SK-N-SH (cell line): ENCODE measurements around the gene RARB. TPM values are rescaled to one million over a fixed set of nuclear protein-coding genes. Genes with fewer than 3 reads are reported as not detected.

Experiments
- CTCF ChIA-PET: fragments of 300-600, 350-600 bp; formaldehyde crosslinking; extraction: SDS; loops from one replicate; lab custom pipeline; 2021; lab: Yijun Ruan, JAX
- POLR2A ChIA-PET: fragments of 350-600 bp; sonication (Branson Sonifier 250); formaldehyde crosslinking; extraction: SDS; loops from one replicate; lab custom pipeline; 2020; ENCODE audit warnings: antibody characterized with exemption, inconsistent platforms; lab: Yijun Ruan, JAX
- DNase-seq: peaks from one replicate; pipeline ENCODE4 v3.0.0; 2012
- H2AFZ ChIP-seq: fragments of 200-600 bp; sonication (generic); 2 replicates; pipeline ENCODE4 v1.8.1; 2016; ENCODE audit warnings: antibody characterized with exemption, mild to moderate bottlenecking, low read depth
- H3F3A ChIP-seq: fragments of 200-600 bp; sonication (generic); replicated peaks from 2 replicates; pipeline ENCODE3; 2016; ENCODE audit warnings: antibody characterized with exemption, mild to moderate bottlenecking; ENCODE audit not compliant: insufficient read depth
- H3K27ac ChIP-seq, 2 experiments: fragments of 200-500 bp in 1 of 2; fragments of 200-600 bp in 1 of 2; sonication (Bioruptor generic) in 1 of 2; sonication (generic), shearing (Covaris generic) in 1 of 2; 2 replicates each; pipeline versions ENCODE4 v1.5.1 to v1.6.1; 2014 to 2016; ENCODE audit warnings: low read depth in 2 of 2, inconsistent platforms in 1 of 2, low read length in 1 of 2, mild to moderate bottlenecking in 1 of 2, mixed read lengths in 1 of 2
- H3K27me3 ChIP-seq: fragments of 200-600 bp; sonication (generic), shearing (Covaris generic); 2 replicates; pipeline ENCODE4 v1.6.1; 2016; ENCODE audit warnings: mixed run types; ENCODE audit not compliant: insufficient read depth
- H3K36me3 ChIP-seq, 2 experiments: fragments of 200-500 bp in 1 of 2; fragments of 200-600 bp in 1 of 2; sonication (Bioruptor generic) in 1 of 2; sonication (generic) in 1 of 2; replicated peaks in 1 of 2; 2 replicates each; pipeline versions ENCODE3 to v1.5.1; 2014 to 2016; ENCODE audit warnings: low read length in 1 of 2, mild to moderate bottlenecking in 1 of 2; ENCODE audit not compliant: insufficient read depth in 2 of 2, control insufficient read depth in 1 of 2
- H3K4me1 ChIP-seq, 2 experiments: fragments of 200-500 bp in 1 of 2; fragments of 200-600 bp in 1 of 2; sonication (Bioruptor generic) in 1 of 2; sonication (generic), shearing (Covaris generic) in 1 of 2; 2 replicates each; pipeline versions ENCODE4 v1.5.1 to v1.6.1; 2014 to 2016; ENCODE audit warnings: low read depth in 1 of 2, low read length in 1 of 2, mixed run types in 1 of 2; ENCODE audit not compliant: insufficient read depth in 2 of 2, control insufficient read depth in 1 of 2
- H3K4me2 ChIP-seq: fragments of 200-600 bp; sonication (generic), shearing (Covaris generic); 2 replicates; pipeline ENCODE4 v1.6.1; 2017; ENCODE audit warnings: mixed run types
- H3K4me3 ChIP-seq, 2 experiments: fragments of 200-500 bp in 1 of 2; fragments of 200-600 bp in 1 of 2; sonication (Bioruptor generic) in 1 of 2; sonication (generic), shearing (Covaris generic) in 1 of 2; 2 replicates each; pipeline versions ENCODE4 v1.5.1 to v1.8.1; 2014 to 2016; ENCODE audit warnings: low read depth in 2 of 2, inconsistent platforms in 1 of 2, low read length in 1 of 2, mild to moderate bottlenecking in 1 of 2, mixed read lengths in 1 of 2, moderate library complexity in 1 of 2
- H3K79me2 ChIP-seq: fragments of 200-600 bp; sonication (generic); 2 replicates; pipeline ENCODE4 v1.8.1; 2017; ENCODE audit warnings: mild to moderate bottlenecking; ENCODE audit not compliant: insufficient read depth
- H3K9ac ChIP-seq: fragments of 200-600 bp; sonication (generic); 2 replicates; pipeline ENCODE4 v1.6.1; 2017; ENCODE audit warnings: mixed run types
- H3K9me2 ChIP-seq: fragments of 200-600 bp; sonication (generic); 2 replicates; pipeline ENCODE4 v1.6.1; 2017; ENCODE audit warnings: mixed run types
- H3K9me3 ChIP-seq: fragments of 200-600 bp; sonication (generic); 2 replicates; pipeline ENCODE4 v1.6.1; 2017; ENCODE audit warnings: mixed run types, mild to moderate bottlenecking, moderate library complexity
- H4K20me1 ChIP-seq: fragments of 200-600 bp; sonication (generic); 2 replicates; pipeline ENCODE4 v1.6.1; 2017; ENCODE audit warnings: mild to moderate bottlenecking, mixed run types; ENCODE audit not compliant: insufficient read depth
- CTCF ChIP-seq: fragments of 200-600 bp; sonication (generic); IDR thresholded peaks from 2 replicates; pipeline ENCODE4 v1.6.1; 2017; ENCODE audit warnings: antibody characterized with exemption, mild to moderate bottlenecking, moderate library complexity
- EP300 ChIP-seq, 2 experiments: IDR thresholded peaks; 2 replicates each; pipeline versions ENCODE4 v1.4.0 to v1.6.1; 2012; ENCODE audit warnings: borderline replicate concordance in 1 of 2, low read depth in 1 of 2, low read length in 1 of 2
- FOXJ3 ChIP-seq: sonication (generic); formaldehyde crosslinking; IDR thresholded peaks from 2 replicates; pipeline ENCODE4 v1.5.1; 2020; ENCODE audit warnings: mild to moderate bottlenecking, missing genetic modification reagents
- GABPA ChIP-seq: IDR thresholded peaks from 2 replicates; pipeline ENCODE4 v1.4.0; 2012; ENCODE audit warnings: low read depth, mild to moderate bottlenecking
- GATA2 ChIP-seq: sonication (generic); formaldehyde crosslinking; IDR thresholded peaks from 2 replicates; pipeline ENCODE4 v1.5.0; 2020; ENCODE audit warnings: mild to moderate bottlenecking, missing genetic modification reagents
- JUND ChIP-seq: IDR thresholded peaks from 2 replicates; pipeline ENCODE4 v1.4.0; 2012
- MAX ChIP-seq: IDR thresholded peaks from 2 replicates; pipeline ENCODE4 v1.4.0; 2012; ENCODE audit warnings: low read depth
- MEF2A ChIP-seq: IDR thresholded peaks from 2 replicates; pipeline ENCODE4 v1.4.0; 2012; ENCODE audit warnings: low read depth, borderline replicate concordance
- MXI1 ChIP-seq: IDR thresholded peaks from 2 replicates; pipeline ENCODE4 v1.6.1; 2012; ENCODE audit warnings: mild to moderate bottlenecking, low read depth, low read length, improper control_type of control experiment
- NFIC ChIP-seq: IDR thresholded peaks from 2 replicates; pipeline ENCODE4 v1.4.0; 2012; ENCODE audit warnings: borderline replicate concordance
- PBX3 ChIP-seq: IDR thresholded peaks from 2 replicates; pipeline ENCODE4; 2012
- RAD21 ChIP-seq: IDR thresholded peaks from 2 replicates; pipeline ENCODE4 v1.6.1; 2012; ENCODE audit warnings: mild to moderate bottlenecking, low read length
- RCOR1 ChIP-seq: fragments of 150-350 bp; IDR thresholded peaks from 2 replicates; pipeline ENCODE4 v1.6.1; 2017; ENCODE audit warnings: antibody characterized with exemption, low read length
- SMC3 ChIP-seq: IDR thresholded peaks from 2 replicates; pipeline ENCODE4 v1.6.1; 2012; ENCODE audit warnings: low read depth, low read length, improper control_type of control experiment
- TEAD4 ChIP-seq: IDR thresholded peaks from 2 replicates; pipeline ENCODE4 v1.4.0; 2012; ENCODE audit warnings: mild to moderate bottlenecking, borderline replicate concordance; ENCODE audit not compliant: insufficient read depth
- WGBS: methylation state at CpG from one replicate; pipeline ENCODE4 v1.1.6; 2017; ENCODE audit warnings: low lambda C conversion rate; 5-methylcytosine and 5-hydroxymethylcytosine counted together
- polyA plus RNA-seq, 3 experiments: library from polyadenylated mRNA; depleted of rRNA; stranded (reverse); fragments of >200 nt; gene quantifications; 2 replicates each; pipeline ENCODE4 v1.2.3, GENCODE V29; 2012

RARB gene
- polyA plus RNA-seq, 1 of the 3 experiments (the other 2 are of a cell fraction) = 10.7 TPM

GRCh38 chr3:25428789-25429335, 799 bp downstream of the RARB start:
- H3K4me2 ChIP-seq = peak overlapping the region; percentile 80
- H3K36me3 ChIP-seq = no peaks in the 10 kb centered on the region
- DNase-seq = no peak
- H2AFZ ChIP-seq = 0 out of 2 replicates have a peak overlapping the region, but pooled peaks have one; percentile 54
- H3K9me2 ChIP-seq = no peaks in the 10 kb centered on the region
- POLR2A ChIA-PET = interaction anchor here (1.2 to 1.5 kb wide), 3 partner anchors 15 to 655 kb away, joined by 3 to 4 read pairs (median 4); no protein-coding TSS in a partner anchor
- CTCF ChIA-PET = interaction anchor here (1.0 to 5.0 kb wide), 12 partner anchors 12 to 655 kb away, joined by 3 to 40 read pairs (median 4); no protein-coding TSS in a partner anchor
- 0 out of 4 replicates have a peak, but pooled peaks of 1 of the 2 experiments have one; percentile 3 for TF ChIP-seq EP300 (IDR thresholded peaks at IDR 0.05; ENCODE audit: borderline replicate concordance in 1 of 2, low read depth in 1 of 2, low read length in 1 of 2)
- no peak for TF ChIP-seq FOXJ3 (CRISPR knock-in tag)
- no peak for TF ChIP-seq GATA2 (CRISPR knock-in tag)
- no peak for TF ChIP-seq MEF2A
- no peak for TF ChIP-seq RCOR1
- TF ChIP-seq SMC3 = 0 out of 2 replicates have a peak, but pooled peaks have one; percentile 23
- TF ChIP-seq JUND = no peak
- peak; percentile 11 for TF ChIP-seq MXI1
- TF ChIP-seq NFIC = no peak
- no peak for TF ChIP-seq GABPA
- TF ChIP-seq TEAD4 = no peak
- TF ChIP-seq CTCF = no peak
- no peak for TF ChIP-seq RAD21
- H3K79me2 ChIP-seq = peaks cover 54% of the 10 kb centered on the region
- peaks cover 11 to 31% of the 10 kb centered on the region in 2 experiments; a peak in 3 of 4 replicates for H3K4me1 ChIP-seq
- no peaks in the 10 kb centered on the region for H3K9me3 ChIP-seq
- H4K20me1 ChIP-seq = no peaks in the 10 kb centered on the region
- peak overlapping the region; percentile 70 to 80 for H3K4me3 ChIP-seq
- H3K9ac ChIP-seq = peak overlapping the region; percentile 77
- peaks cover 31% of the 10 kb centered on the region for H3F3A ChIP-seq
- peak overlapping the region; percentile 89 to 97 for H3K27ac ChIP-seq
- WGBS = 0% methylated on average over 6 of the region's 6 CpGs
- H3K27me3 ChIP-seq = no peaks in the 10 kb centered on the region

GRCh38 chr3:25429361-25430286, 1.6 kb downstream of the RARB start:
- Histone ChIP-seq H3K79me2 (peaks cover 62% of the 10 kb centered on the region), H3K27me3 (no peaks in the 10 kb centered on the region), H3K9me2 (no peaks in the 10 kb centered on the region), H3F3A (peaks cover 30% of the 10 kb centered on the region), H3K4me2 (peak overlapping the region; percentile 80), H2AFZ (0 out of 2 replicates have a peak overlapping the region, but pooled peaks have one; percentile 14), H3K4me3 (peak overlapping the region; percentile 70 to 80), H4K20me1 (no peaks in the 10 kb centered on the region), H3K27ac (peak overlapping the region; percentile 89 to 97), H3K9ac (peak overlapping the region; percentile 77), H3K9me3 (no peaks in the 10 kb centered on the region), H3K36me3 (no peaks in the 10 kb centered on the region), H3K4me1 (peaks cover 5 to 27% of the 10 kb centered on the region in 2 experiments; a peak in 3 of 4 replicates)
- ChIA-PET CTCF (interaction anchor here (0.6 to 5.0 kb wide), 7 partner anchors 12 to 656 kb away, joined by 3 to 40 read pairs (median 3); no protein-coding TSS in a partner anchor), POLR2A (interaction anchor here (1.5 kb wide), 1 partner anchor 25 kb away, joined by 4 read pairs; no protein-coding TSS in a partner anchor)
- 16% methylated on average over 12 of the region's 12 CpGs for WGBS
- no peak for TF ChIP-seq MAX
- TF ChIP-seq PBX3 = peak; percentile 15; the same call in 1 of the 2 replicates
- no peak for DNase-seq
